ENCODE measurements around the gene KRT86. TPM values are rescaled to one million over a fixed set of nuclear protein-coding genes. Genes with fewer than 3 reads are reported as not detected.

KRT86 gene
- total RNA-seq, 2 donors from 2014 or later = not detected

- WGBS, 2 experiments (ENCODE audit: insufficient coverage in 1 of 2, insufficient read length in 1 of 2) = 78 to 94% methylated on average over 1 of the region's 1 CpG
Observed at GRCh38 chr12:52331039-52331438, 56.6 kb downstream of the KRT86 start.

GRCh38 chr12:52331833-52332232 is 57.4 kb downstream of the KRT86 start:
- no peak overlapping the region for H3K4me3 ChIP-seq (ENCODE audit: low read length)
- no peaks in the 10 kb centered on the region for H3K27me3 ChIP-seq (ENCODE audit: control insufficient read depth, insufficient read depth, low read length, poor library complexity, severe bottlenecking)
- WGBS, 2 experiments (ENCODE audit: insufficient coverage in 1 of 2, insufficient read length in 1 of 2) = 90% methylated on average over 3 of the region's 3 CpGs
- TF ChIP-seq CTCF (conservative IDR thresholded peaks at IDR 0.05) = no peak
- no peaks in the 10 kb centered on the region for H3K4me1 ChIP-seq (ENCODE audit: control insufficient read depth, insufficient read depth, low read length)
- H3K27ac Mint-ChIP-seq = no peak overlapping the region
- no peaks in the 10 kb centered on the region for H3K36me3 ChIP-seq (ENCODE audit: control insufficient read depth, insufficient read depth, low read length)
- H3K9me3 Mint-ChIP-seq = no peaks in the 10 kb centered on the region
- no peaks in the 10 kb centered on the region for H3K36me3 Mint-ChIP-seq (ENCODE audit: low read depth)
- no peak overlapping the region for H3K9ac ChIP-seq (ENCODE audit: extremely low read depth, low read length, poor library complexity, severe bottlenecking)
- no peak overlapping the region for H3K4me3 Mint-ChIP-seq
- peaks cover 5% of the 10 kb centered on the region for H3K27me3 Mint-ChIP-seq (ENCODE audit: insufficient read depth)
- no peaks in the 10 kb centered on the region for H3K9me3 ChIP-seq (ENCODE audit: control insufficient read depth, low read length)
- peaks cover 7% of the 10 kb centered on the region for H3K4me1 Mint-ChIP-seq
- DNase-seq = no peak
- H3K27ac ChIP-seq (ENCODE audit: low read depth, low read length) = no peak overlapping the region

More at GRCh38 chr12:52331039-52331438, 56.6 kb downstream of the KRT86 start:
- Mint-ChIP-seq H3K4me1 (peaks cover 7% of the 10 kb centered on the region), H3K9me3 (no peaks in the 10 kb centered on the region), H3K27me3 (ENCODE audit: insufficient read depth) (peaks cover 3% of the 10 kb centered on the region), H3K36me3 (ENCODE audit: low read depth) (no peaks in the 10 kb centered on the region), H3K27ac (no peak overlapping the region), H3K4me3 (no peak overlapping the region)
- Histone ChIP-seq H3K4me1 (ENCODE audit: control insufficient read depth, insufficient read depth, low read length) (no peaks in the 10 kb centered on the region), H3K4me3 (ENCODE audit: low read length) (no peak overlapping the region), H3K27ac (ENCODE audit: low read depth, low read length) (no peak overlapping the region), H3K36me3 (ENCODE audit: control insufficient read depth, insufficient read depth, low read length) (no peaks in the 10 kb centered on the region), H3K9me3 (ENCODE audit: control insufficient read depth, low read length) (no peaks in the 10 kb centered on the region), H3K27me3 (ENCODE audit: control insufficient read depth, insufficient read depth, low read length, poor library complexity, severe bottlenecking) (no peaks in the 10 kb centered on the region), H3K9ac (ENCODE audit: extremely low read depth, low read length, poor library complexity, severe bottlenecking) (no peak overlapping the region)
- TF ChIP-seq CTCF (conservative IDR thresholded peaks at IDR 0.05) = no peak
- DNase-seq = no peak

- H3K4me3 ChIP-seq (ENCODE audit: low read length) = no peak overlapping the region
- Mint-ChIP-seq H3K9me3 (no peaks in the 10 kb centered on the region), H3K4me1 (peaks cover 7% of the 10 kb centered on the region), H3K27me3 (ENCODE audit: insufficient read depth) (peaks cover 5% of the 10 kb centered on the region), H3K27ac (no peak overlapping the region), H3K36me3 (ENCODE audit: low read depth) (no peaks in the 10 kb centered on the region), H3K4me3 (no peak overlapping the region)
- H3K27ac ChIP-seq (ENCODE audit: low read depth, low read length) = no peak overlapping the region
- no peaks in the 10 kb centered on the region for H3K36me3 ChIP-seq (ENCODE audit: control insufficient read depth, insufficient read depth, low read length)
- DNase-seq = no peak
- no peak for TF ChIP-seq CTCF (conservative IDR thresholded peaks at IDR 0.05)
- H3K27me3 ChIP-seq (ENCODE audit: control insufficient read depth, insufficient read depth, low read length, poor library complexity, severe bottlenecking) = no peaks in the 10 kb centered on the region
- H3K9me3 ChIP-seq (ENCODE audit: control insufficient read depth, low read length) = no peaks in the 10 kb centered on the region
- H3K4me1 ChIP-seq (ENCODE audit: control insufficient read depth, insufficient read depth, low read length) = no peaks in the 10 kb centered on the region
- H3K9ac ChIP-seq (ENCODE audit: extremely low read depth, low read length, poor library complexity, severe bottlenecking) = no peak overlapping the region
- WGBS, 2 experiments (ENCODE audit: insufficient coverage in 1 of 2, insufficient read length in 1 of 2) = 83 to 96% methylated on average over 1 of the region's 1 CpG
Observed at GRCh38 chr12:52332381-52332780, 57.9 kb downstream of the KRT86 start.

Data from endodermal cell (in vitro differentiated cells).